MM.1S (cell line): Measurements from ENCODE around the gene MRPS18A.
A peak's percentile ranks its signal among the peaks of the same experiment; 100 is the strongest.

ENCODE experiments used
- DNase-seq: peaks from one replicate; pipeline ENCODE4 v3.0.0-alpha.2; 2015
- H2AFZ ChIP-seq: fragments of 300-600 bp; sonication (generic); 2 replicates; pipeline ENCODE4 v1.6.0; 2016; ENCODE audit warnings: antibody characterized with exemption, low read length
- H3F3A ChIP-seq: fragments of 300-600 bp; sonication (generic); 2 replicates; pipeline ENCODE4 v1.6.1; 2016; ENCODE audit warnings: mild to moderate bottlenecking, antibody characterized with exemption, low read length, moderate library complexity, mixed read lengths; ENCODE audit not compliant: insufficient read depth
- H3K27ac ChIP-seq: fragments of 300-600 bp; sonication (generic); 2 replicates; pipeline ENCODE4 v1.5.1; 2016; ENCODE audit warnings: mild to moderate bottlenecking, low read length
- H3K27me3 ChIP-seq: fragments of 300-600 bp; sonication (generic); replicated peaks from 2 replicates; pipeline ENCODE4 v1.6.0; 2016; ENCODE audit warnings: low read length; ENCODE audit not compliant: insufficient read depth
- H3K36me3 ChIP-seq: fragments of 300-600 bp; sonication (generic); replicated peaks from 2 replicates; pipeline ENCODE4 v1.6.1; 2016; ENCODE audit warnings: mild to moderate bottlenecking, low read length, mixed read lengths; ENCODE audit not compliant: insufficient read depth
- H3K4me1 ChIP-seq: fragments of 300-600 bp; sonication (generic); 2 replicates; pipeline ENCODE4 v1.6.1; 2016; ENCODE audit warnings: low read length, mixed read lengths
- H3K4me2 ChIP-seq: fragments of 300-600 bp; sonication (generic); 2 replicates; pipeline ENCODE4 v1.6.0; 2016; ENCODE audit warnings: low read depth, low read length
- H3K4me3 ChIP-seq: fragments of 300-600 bp; sonication (generic); 2 replicates; pipeline ENCODE4 v1.5.1; 2016; ENCODE audit warnings: low read length, mixed read lengths
- H3K79me2 ChIP-seq: fragments of 300-600 bp; sonication (generic); 2 replicates; pipeline ENCODE4 v1.6.1; 2016; ENCODE audit warnings: mixed run types, low read length, mixed read lengths
- H3K9ac ChIP-seq: fragments of 300-600 bp; sonication (generic); 2 replicates; pipeline ENCODE4 v1.6.1; 2016; ENCODE audit warnings: low read length, mixed read lengths
- H3K9me2 ChIP-seq: fragments of 300-600 bp; sonication (generic); replicated peaks from 2 replicates; pipeline ENCODE4 v1.6.1; 2016; ENCODE audit warnings: mild to moderate bottlenecking, low read length, mixed read lengths; ENCODE audit not compliant: insufficient read depth
- H3K9me3 ChIP-seq: fragments of 300-600 bp; sonication (generic); replicated peaks from 2 replicates; pipeline ENCODE4 v1.6.1; 2016; ENCODE audit warnings: mild to moderate bottlenecking, low read length, mixed read lengths; ENCODE audit not compliant: insufficient read depth
- H4K20me1 ChIP-seq: fragments of 300-600 bp; sonication (generic); 2 replicates; pipeline ENCODE4 v1.6.1; 2016; ENCODE audit warnings: mild to moderate bottlenecking, low read length, moderate library complexity, mixed read lengths; ENCODE audit not compliant: insufficient read depth
- CTCF ChIP-seq: fragments of 300-600 bp; sonication (generic); IDR thresholded peaks from 2 replicates; pipeline ENCODE4 v1.5.1; 2016; ENCODE audit warnings: antibody characterized with exemption, low read length, mixed read lengths
- EZH2 ChIP-seq: fragments of 300-600 bp; sonication (generic); optimal IDR thresholded peaks from 2 replicates; pipeline ENCODE3; 2017; ENCODE audit warnings: low read depth, mild to moderate bottlenecking, antibody characterized with exemption, low read length, mixed read lengths
- EZH2phosphoT487 ChIP-seq: fragments of 300-600 bp; sonication (generic); IDR thresholded peaks from 2 replicates; pipeline ENCODE4 v1.6.1; 2018; ENCODE audit warnings: antibody characterized with exemption, low read length

The MRPS18A gene

GRCh38 chr6:43714311-43715055 lies 26.9 kb upstream of the MRPS18A start:
- Histone ChIP-seq H3K36me3 (no peaks in the 10 kb centered on the region), H3K79me2 (no peaks in the 10 kb centered on the region), H3F3A (peaks cover 23% of the 10 kb centered on the region), H2AFZ (no peak overlapping the region), H3K27ac (peak overlapping the region; percentile 75), H3K4me1 (peaks cover 33% of the 10 kb centered on the region), H3K4me3 (0 out of 2 replicates have a peak overlapping the region, but pooled peaks have one; percentile 8), H3K27me3 (no peaks in the 10 kb centered on the region), H3K9me3 (no peaks in the 10 kb centered on the region), H3K4me2 (peak overlapping the region; percentile 44), H3K9ac (peak overlapping the region; percentile 14; the same call in 1 of the 2 replicates), H4K20me1 (no peaks in the 10 kb centered on the region), H3K9me2 (no peaks in the 10 kb centered on the region)
- TF ChIP-seq EZH2 (no peak), CTCF (no peak), EZH2phosphoT487 (no peak)
- no peak for DNase-seq

- Histone ChIP-seq H3K79me2 (no peaks in the 10 kb centered on the region), H3F3A (peaks cover 23% of the 10 kb centered on the region), H3K4me2 (no peak overlapping the region), H3K9ac (no peak overlapping the region), H3K4me3 (no peak overlapping the region), H2AFZ (no peak overlapping the region), H4K20me1 (no peaks in the 10 kb centered on the region), H3K9me2 (no peaks in the 10 kb centered on the region), H3K27me3 (no peaks in the 10 kb centered on the region), H3K27ac (peak overlapping the region; percentile 75; the same call in 1 of the 2 replicates), H3K4me1 (peaks cover 35% of the 10 kb centered on the region), H3K9me3 (no peaks in the 10 kb centered on the region), H3K36me3 (no peaks in the 10 kb centered on the region)
- no peak for TF ChIP-seq CTCF
- no peak for TF ChIP-seq EZH2phosphoT487
- no peak for TF ChIP-seq EZH2
- no peak for DNase-seq
Observed at GRCh38 chr6:43713643-43714310, 26.2 kb upstream of the MRPS18A start.

DNA sequence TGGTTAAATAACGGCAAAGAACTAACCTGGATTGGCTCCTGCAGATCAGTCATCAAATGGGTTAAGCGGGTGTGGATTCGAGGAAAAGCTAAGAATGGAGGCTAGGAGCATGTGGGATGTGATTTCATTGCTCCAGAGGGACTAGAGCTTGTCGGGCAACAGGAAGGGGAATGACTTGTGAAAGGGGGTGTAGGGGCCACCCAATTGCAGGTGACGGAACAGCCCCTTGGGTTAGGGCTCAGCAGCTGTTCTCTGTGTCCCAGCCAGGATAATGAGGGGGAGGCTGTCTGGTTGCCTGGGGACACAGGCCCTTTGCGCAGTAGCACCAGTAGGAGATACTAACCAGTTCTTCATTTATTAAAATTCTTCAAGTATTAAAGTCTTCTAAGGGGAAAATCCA lies 25.0 kb upstream of the MRPS18A start:
- no peaks in the 10 kb centered on the region for H3K9me2 ChIP-seq
- no peaks in the 10 kb centered on the region for H3K9me3 ChIP-seq
- no peak for DNase-seq
- TF ChIP-seq EZH2phosphoT487 = no peak
- no peak for TF ChIP-seq CTCF
- no peak for TF ChIP-seq EZH2
- no peaks in the 10 kb centered on the region for H4K20me1 ChIP-seq
- H3K4me3 ChIP-seq = no peak overlapping the region
- H3K9ac ChIP-seq = no peak overlapping the region
- no peaks in the 10 kb centered on the region for H3K27me3 ChIP-seq
- peaks cover 23% of the 10 kb centered on the region for H3F3A ChIP-seq
- H3K4me2 ChIP-seq = no peak overlapping the region
- no peaks in the 10 kb centered on the region for H3K79me2 ChIP-seq
- H3K27ac ChIP-seq = no peak overlapping the region
- H2AFZ ChIP-seq = no peak overlapping the region
- H3K36me3 ChIP-seq = no peaks in the 10 kb centered on the region
- H3K4me1 ChIP-seq = peaks cover 38% of the 10 kb centered on the region
